GM20431 (cell line): Measurements from ENCODE around the gene DDX23.

Source experiments
- in situ Hi-C: fragments of 300-500 bp; cut with MseI, MboI; formaldehyde crosslinking; loops from one replicate; pipeline ENCODE4 v1.15.0; 2020; ENCODE audit warnings: low sequenced_read_pairs; ENCODE audit not compliant: unreplicated experiment

The DDX23 gene

DNA sequence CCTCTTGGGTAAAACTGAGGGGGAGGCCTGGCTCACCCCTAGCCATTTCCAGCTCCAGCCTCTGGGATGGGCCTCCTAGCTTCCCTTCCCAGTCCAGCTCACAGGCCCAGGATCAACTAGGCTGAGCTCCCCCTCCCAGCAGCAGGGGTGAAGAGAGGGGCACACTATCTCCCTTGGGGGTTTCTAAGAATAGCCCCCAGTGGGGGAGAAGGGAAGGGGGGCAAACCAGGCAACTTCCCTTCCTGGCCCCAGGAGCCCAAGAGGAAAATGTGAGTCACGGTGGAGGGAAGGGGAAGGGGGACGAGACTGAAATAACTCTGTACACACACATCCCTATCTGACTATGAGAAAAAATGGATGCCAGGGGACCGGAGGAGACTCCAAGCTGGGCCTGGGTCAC is 72.1 kb downstream of the DDX23 start:
- in situ Hi-C loops, result no loop called here
